ENCODE data around the gene ITGB5. TPM values are rescaled to one million over a fixed set of nuclear protein-coding genes. Genes with fewer than 3 reads are reported as not detected.

ITGB5 gene
- total and polyA plus RNA-seq, 2 donors (not counting 1 experiment from before 2014, with no cell fraction given), result 0.15 to 0.54 TPM

- no peaks in the 10 kb centered on the region for H3K79me2 ChIP-seq (ENCODE audit: control insufficient read depth, insufficient read depth, low read length)
- H3K4me3 Mint-ChIP-seq, result no peak overlapping the region
- no peak for DNase-seq
- no peaks in the 10 kb centered on the region for H3K4me1 ChIP-seq (ENCODE audit: control insufficient read depth in 2 of 2, insufficient read depth in 2 of 2, low read length in 2 of 2)
- H3K27me3 Mint-ChIP-seq, result peaks cover 22% of the 10 kb centered on the region
- intact Hi-C loops (cut with micrococcal nuclease), result no loop called here
- no peak overlapping the region for H3K27ac ChIP-seq (ENCODE audit: low read length in 2 of 2)
- H4K20me1 ChIP-seq (ENCODE audit: control insufficient read depth, insufficient read depth, low read length, poor library complexity, severe bottlenecking), result no peaks in the 10 kb centered on the region
- TF ChIP-seq CTCF (IDR thresholded peaks at IDR 0.05) (no peak), EZH2 (IDR thresholded peaks at IDR 0.05; ENCODE audit: borderline replicate concordance, insufficient read depth, low read depth, low read length, poor library complexity, severe bottlenecking) (no peak)
- no peak overlapping the region for H3K4me2 ChIP-seq (replicated peaks; ENCODE audit: low read depth, low read length, poor library complexity, severe bottlenecking)
- no peaks in the 10 kb centered on the region for H3K4me1 Mint-ChIP-seq
- H3K9me3 Mint-ChIP-seq (ENCODE audit: insufficient read depth), result peaks cover 3% of the 10 kb centered on the region
- H2AFZ ChIP-seq (ENCODE audit: insufficient read depth, low read depth, low read length, poor library complexity, severe bottlenecking), result no peak overlapping the region
- H3K27me3 ChIP-seq (replicated peaks in 1 of 4; ENCODE audit: control extremely low read depth in 1 of 4, control insufficient read depth in 3 of 4, insufficient read depth in 4 of 4, low read length in 3 of 4), result peaks cover 0 to 9% (median 3%) of the 10 kb centered on the region in 4 experiments
- POLR2A ChIA-PET, result no interaction called here
- no peak overlapping the region for H3K4me3 ChIP-seq (ENCODE audit: control extremely low read depth in 1 of 5, extremely low read depth in 1 of 5, insufficient read depth in 1 of 5, low read depth in 2 of 5, low read length in 4 of 5)
- H3K9me3 ChIP-seq (ENCODE audit: control extremely low read depth in 1 of 3, control insufficient read depth in 2 of 3, insufficient read depth in 1 of 3, low read length in 2 of 3), result no peaks in the 10 kb centered on the region
- no peak overlapping the region for H3K27ac Mint-ChIP-seq
- 93% methylated on average over 5 of the region's 9 CpGs for WGBS (ENCODE audit: insufficient coverage)
- ATAC-seq (ENCODE audit: low read depth), result no peak
- H3K9ac ChIP-seq (ENCODE audit: low read length), result no peak overlapping the region
- CTCF ChIA-PET, result no interaction called here
- no peaks in the 10 kb centered on the region for H3K36me3 ChIP-seq (replicated peaks in 1 of 2; ENCODE audit: control extremely low read depth in 1 of 2, control insufficient read depth in 1 of 2, extremely low read depth in 1 of 2, insufficient read depth in 2 of 2, low read length in 1 of 2)
These were observed 20.8 kb upstream of the ITGB5 start for GRCh38 chr3:124907957-124908356.

- ChIA-PET CTCF (interaction anchor here (0.7 to 2.1 kb wide), 2 partner anchors 16 to 144 kb away, joined by 4 read pairs; no protein-coding TSS in a partner anchor), POLR2A (no interaction called here)
- Histone ChIP-seq H4K20me1 (ENCODE audit: control insufficient read depth, insufficient read depth, low read length, poor library complexity, severe bottlenecking) (no peaks in the 10 kb centered on the region), H3K4me1 (ENCODE audit: control insufficient read depth in 2 of 2, insufficient read depth in 2 of 2, low read length in 2 of 2) (peaks cover 0 to 4% of the 10 kb centered on the region in 2 donors), H3K9ac (ENCODE audit: low read length) (no peak overlapping the region), H3K27me3 (replicated peaks in 1 of 4; ENCODE audit: control extremely low read depth in 1 of 4, control insufficient read depth in 3 of 4, insufficient read depth in 4 of 4, low read length in 3 of 4) (peaks cover 0 to 7% (median 0%) of the 10 kb centered on the region in 4 experiments), H3K4me2 (replicated peaks; ENCODE audit: low read depth, low read length, poor library complexity, severe bottlenecking) (no peak overlapping the region), H3K4me3 (ENCODE audit: control extremely low read depth in 1 of 5, extremely low read depth in 1 of 5, insufficient read depth in 1 of 5, low read depth in 2 of 5, low read length in 4 of 5) (no peak overlapping the region), H3K79me2 (ENCODE audit: control insufficient read depth, insufficient read depth, low read length) (no peaks in the 10 kb centered on the region), H2AFZ (ENCODE audit: insufficient read depth, low read depth, low read length, poor library complexity, severe bottlenecking) (no peak overlapping the region), H3K36me3 (replicated peaks in 1 of 2; ENCODE audit: control extremely low read depth in 1 of 2, control insufficient read depth in 1 of 2, extremely low read depth in 1 of 2, insufficient read depth in 2 of 2, low read length in 1 of 2) (no peaks in the 10 kb centered on the region), H3K9me3 (ENCODE audit: control extremely low read depth in 1 of 3, control insufficient read depth in 2 of 3, insufficient read depth in 1 of 3, low read length in 2 of 3) (peaks cover 0 to 2% (median 0%) of the 10 kb centered on the region in 3 donors), H3K27ac (ENCODE audit: low read length in 2 of 2) (no peak overlapping the region)
- TF ChIP-seq EZH2 (IDR thresholded peaks at IDR 0.05; ENCODE audit: borderline replicate concordance, insufficient read depth, low read depth, low read length, poor library complexity, severe bottlenecking) (no peak), CTCF (IDR thresholded peaks at IDR 0.05) (no peak)
- Mint-ChIP-seq H3K4me1 (peaks cover 2% of the 10 kb centered on the region), H3K4me3 (no peak overlapping the region), H3K9me3 (ENCODE audit: insufficient read depth) (peaks cover 3% of the 10 kb centered on the region), H3K27me3 (peaks cover 23% of the 10 kb centered on the region), H3K27ac (no peak overlapping the region)
- ATAC-seq (ENCODE audit: low read depth) (no peak), DNase-seq (no peak)
- 88% methylated on average over 2 of the region's 6 CpGs for WGBS (ENCODE audit: insufficient coverage)
- intact Hi-C loops (cut with micrococcal nuclease), result no loop called here
These were observed 17.8 kb upstream of the ITGB5 start for GRCh38 chr3:124904835-124905492.
